ENCODE results near the gene USP17L18.
"Not testable (repeated sequence)": the region's sequence is repeated elsewhere in the genome, so short reads cannot be mapped to it uniquely, and the experiment has no call there.

DNA sequence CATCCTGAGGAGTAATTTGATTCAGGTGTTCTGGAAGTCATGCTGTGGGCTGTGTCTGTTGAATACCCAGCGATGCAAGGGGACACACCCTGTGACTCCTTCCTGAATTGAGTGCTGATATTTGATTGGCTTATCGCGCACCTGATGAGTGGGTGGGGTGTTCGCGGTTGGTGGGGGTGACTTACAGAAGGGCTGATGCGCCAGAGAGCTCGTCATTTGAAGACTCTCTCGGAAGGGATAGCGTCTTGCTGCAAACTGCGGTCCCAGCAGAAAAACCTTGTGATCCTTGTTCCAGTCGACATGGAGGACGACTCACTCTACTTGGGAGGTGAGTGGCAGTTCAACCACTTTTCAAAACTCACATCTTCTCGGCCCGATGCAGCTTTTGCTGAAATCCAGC, 33.3 kb upstream of the USP17L18 start, which contains the start of gene USP17L11:
- TF ChIP-seq POLR2A (IDR thresholded peaks at IDR 0.05); CTCF (IDR thresholded peaks at IDR 0.05); POLR2AphosphoS5 (IDR thresholded peaks at IDR 0.05); EP300 (IDR thresholded peaks at IDR 0.05; ENCODE audit: low read depth): not testable (repeated sequence)
